WERI-Rb-1 (cell line): ENCODE measurements around the gene IFI27L1.

ENCODE experiments used
- DNase-seq: peaks from one replicate; pipeline ENCODE4 v3.0.0-alpha.2; 2020
- H3K27ac ChIP-seq: fragments of 250-450 bp; sonication (Bioruptor Pico); 2 replicates; pipeline ENCODE4 v1.5.1; 2020; ENCODE audit warnings: mild to moderate bottlenecking, moderate library complexity
- H3K27me3 ChIP-seq: fragments of 250-450 bp; sonication (Bioruptor Pico); 2 replicates; pipeline ENCODE4 v1.5.1; 2021; ENCODE audit warnings: mild to moderate bottlenecking, low read depth, moderate library complexity; ENCODE audit not compliant: insufficient read depth, severe bottlenecking
- H3K36me3 ChIP-seq: fragments of 250-450 bp; sonication (Bioruptor Pico); 2 replicates; pipeline ENCODE4 v1.5.1; 2020; ENCODE audit warnings: mild to moderate bottlenecking, moderate library complexity
- H3K4me3 ChIP-seq: 2 replicates; pipeline ENCODE4 v1.5.1; 2011; ENCODE audit warnings: low read depth, mild to moderate bottlenecking, control low read depth, low read length
- H3K9me3 ChIP-seq: fragments of 250-450 bp; sonication (Bioruptor Pico); 2 replicates; pipeline ENCODE4 v1.5.1; 2021; ENCODE audit warnings: mild to moderate bottlenecking, moderate library complexity; ENCODE audit not compliant: severe bottlenecking
- TF ChIP-seq, protein P1 (sequence below): IDR thresholded peaks from 2 replicates; pipeline ENCODE4 v1.5.1; 2011; ENCODE audit warnings: low read depth, mild to moderate bottlenecking, control low read depth, inconsistent platforms, low read length

Gene IFI27L1

GRCh38 chr14:94113908-94114588, 32.9 kb downstream of the IFI27L1 start:
- DNase-seq, result no peak

DNA sequence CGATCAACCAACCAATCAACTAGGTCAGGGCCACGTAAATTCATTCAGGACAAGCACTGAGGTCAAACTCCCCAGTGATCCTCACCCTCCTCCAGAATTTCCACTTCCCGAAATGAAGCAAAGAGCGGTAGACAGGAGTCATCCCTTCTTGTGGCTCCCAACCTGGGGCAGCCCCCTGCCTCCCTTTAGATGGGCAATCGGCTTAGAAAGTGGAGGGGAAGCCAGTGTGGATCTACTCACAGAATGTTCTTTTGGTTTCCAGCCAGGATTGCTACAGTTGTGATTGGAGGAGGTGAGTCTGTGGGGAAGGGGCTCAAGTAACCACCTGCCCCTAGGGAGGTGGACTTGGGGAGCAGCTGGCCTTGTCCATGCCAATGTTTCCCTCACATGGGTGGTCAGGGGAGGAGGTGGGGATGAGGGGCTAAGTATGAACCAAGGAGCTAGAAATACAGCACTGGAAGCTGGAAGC, 33.5 kb downstream of the IFI27L1 start:
- no peaks in the 10 kb centered on the region for H3K9me3 ChIP-seq
- no peaks in the 10 kb centered on the region for H3K36me3 ChIP-seq
- TF ChIP-seq, protein P1, sequence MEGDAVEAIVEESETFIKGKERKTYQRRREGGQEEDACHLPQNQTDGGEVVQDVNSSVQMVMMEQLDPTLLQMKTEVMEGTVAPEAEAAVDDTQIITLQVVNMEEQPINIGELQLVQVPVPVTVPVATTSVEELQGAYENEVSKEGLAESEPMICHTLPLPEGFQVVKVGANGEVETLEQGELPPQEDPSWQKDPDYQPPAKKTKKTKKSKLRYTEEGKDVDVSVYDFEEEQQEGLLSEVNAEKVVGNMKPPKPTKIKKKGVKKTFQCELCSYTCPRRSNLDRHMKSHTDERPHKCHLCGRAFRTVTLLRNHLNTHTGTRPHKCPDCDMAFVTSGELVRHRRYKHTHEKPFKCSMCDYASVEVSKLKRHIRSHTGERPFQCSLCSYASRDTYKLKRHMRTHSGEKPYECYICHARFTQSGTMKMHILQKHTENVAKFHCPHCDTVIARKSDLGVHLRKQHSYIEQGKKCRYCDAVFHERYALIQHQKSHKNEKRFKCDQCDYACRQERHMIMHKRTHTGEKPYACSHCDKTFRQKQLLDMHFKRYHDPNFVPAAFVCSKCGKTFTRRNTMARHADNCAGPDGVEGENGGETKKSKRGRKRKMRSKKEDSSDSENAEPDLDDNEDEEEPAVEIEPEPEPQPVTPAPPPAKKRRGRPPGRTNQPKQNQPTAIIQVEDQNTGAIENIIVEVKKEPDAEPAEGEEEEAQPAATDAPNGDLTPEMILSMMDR, result no peak
- H3K27ac ChIP-seq, result no peak overlapping the region; the same call in 1 of the 2 replicates
- H3K4me3 ChIP-seq, result no peak overlapping the region
- no peaks in the 10 kb centered on the region for H3K27me3 ChIP-seq
- DNase-seq, result no peak

More at GRCh38 chr14:94113908-94114588, 32.9 kb downstream of the IFI27L1 start:
- Histone ChIP-seq H3K27me3 (no peaks in the 10 kb centered on the region), H3K27ac (no peak overlapping the region), H3K4me3 (no peak overlapping the region), H3K9me3 (no peaks in the 10 kb centered on the region), H3K36me3 (no peaks in the 10 kb centered on the region)
- TF ChIP-seq, protein P1, result no peak

GRCh38 chr14:94115058-94115591, 34.0 kb downstream of the IFI27L1 start:
- TF ChIP-seq, protein P1, result no peak
- Histone ChIP-seq H3K9me3 (no peaks in the 10 kb centered on the region), H3K4me3 (no peak overlapping the region), H3K27ac (no peak overlapping the region; the same call in 1 of the 2 replicates), H3K36me3 (no peaks in the 10 kb centered on the region), H3K27me3 (no peaks in the 10 kb centered on the region)
- DNase-seq, result peak; percentile 65

- Histone ChIP-seq H3K4me3 (no peak overlapping the region), H3K27ac (no peak overlapping the region; the same call in 1 of the 2 replicates), H3K27me3 (no peaks in the 10 kb centered on the region), H3K36me3 (no peaks in the 10 kb centered on the region), H3K9me3 (no peaks in the 10 kb centered on the region)
- DNase-seq, result no peak
- TF ChIP-seq, protein P1, result no peak
Observed at GRCh38 chr14:94115631-94116030, 34.5 kb downstream of the IFI27L1 start.

DNA sequence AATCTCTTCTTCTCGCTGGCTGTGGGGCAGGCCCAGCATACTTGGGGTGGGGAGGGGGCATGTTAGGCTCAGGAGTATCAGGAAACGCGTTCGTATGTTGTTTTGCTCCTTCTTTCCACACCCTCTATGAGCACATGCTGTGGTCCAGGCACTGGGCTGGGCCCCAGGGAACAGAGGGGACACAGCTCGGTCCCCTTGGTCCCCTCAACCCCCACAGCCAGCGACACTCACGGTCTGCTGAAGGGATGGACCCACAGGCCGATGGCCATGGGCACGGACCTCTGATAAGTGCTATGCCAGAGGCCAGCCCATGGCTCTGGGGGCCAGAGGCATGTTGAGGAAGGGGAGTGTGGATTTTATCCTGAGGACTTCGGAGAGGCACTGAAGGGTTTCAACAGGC, 35.6 kb downstream of the IFI27L1 start:
- H3K4me3 ChIP-seq, result no peak overlapping the region
- H3K9me3 ChIP-seq, result no peaks in the 10 kb centered on the region
- H3K27ac ChIP-seq, result no peak overlapping the region
- H3K36me3 ChIP-seq, result no peaks in the 10 kb centered on the region
- no peak for DNase-seq
- H3K27me3 ChIP-seq, result no peaks in the 10 kb centered on the region
- TF ChIP-seq, protein P1, result no peak
